HG02852 (cell line): ENCODE results near the gene EMC8.
"Not testable (repeated sequence)": the region's sequence is repeated elsewhere in the genome, so short reads cannot be mapped to it uniquely, and the experiment has no call there.

Experiments
- ATAC-seq: cut with Tn5 transposase; IDR thresholded peaks from one replicate; pipeline ENCODE4 v1.9.1; 2021; ENCODE audit warnings: mild to moderate bottlenecking, moderate library complexity; ENCODE audit not compliant: unreplicated experiment

Gene EMC8

GRCh38 chr16:85799497-85800320 lies at the start of gene EMC8, which contains the start of gene COX4I1:
TSS of gene EMC8 (minus strand) at chr16:85799544. CDS start at chr16:85799295, 249 bp downstream.
TSS of gene COX4I1 (plus strand) at chr16:85799695. CDS start at chr16:85801206, 1,511 bp downstream.
- ATAC-seq, result peak; percentile 74

- ATAC-seq, result no peak
Observed at GRCh38 chr16:85848986-85849385, 49.6 kb upstream of the EMC8 start.

GRCh38 chr16:85847681-85848601 lies 48.6 kb upstream of the EMC8 start:
- ATAC-seq, result no peak

- no peak for ATAC-seq
Observed at GRCh38 chr16:85847036-85847435, 47.7 kb upstream of the EMC8 start.

- no peak for ATAC-seq
Observed at GRCh38 chr16:85846461-85846860, 47.1 kb upstream of the EMC8 start.

GRCh38 chr16:85845266-85845665 lies 45.9 kb upstream of the EMC8 start:
- no peak for ATAC-seq

GRCh38 chr16:85844786-85845185 lies 45.4 kb upstream of the EMC8 start:
- no peak for ATAC-seq

GRCh38 chr16:85844169-85844481 lies 44.8 kb upstream of the EMC8 start:
- ATAC-seq, result no peak

GRCh38 chr16:85843471-85844168 lies 44.3 kb upstream of the EMC8 start:
- no peak for ATAC-seq

- ATAC-seq, result no peak
Observed at GRCh38 chr16:85842848-85843247, 43.5 kb upstream of the EMC8 start.

- no peak for ATAC-seq
Observed at GRCh38 chr16:85842435-85842834, 43.1 kb upstream of the EMC8 start.

GRCh38 chr16:85840801-85841200 lies 41.5 kb upstream of the EMC8 start:
- no peak for ATAC-seq

- no peak for ATAC-seq
Observed at GRCh38 chr16:85840395-85840794, 41.1 kb upstream of the EMC8 start.

- no peak for ATAC-seq
Observed at GRCh38 chr16:85839681-85840240, 40.4 kb upstream of the EMC8 start.

GRCh38 chr16:85838876-85839585 lies 39.7 kb upstream of the EMC8 start:
- no peak for ATAC-seq

- ATAC-seq, result no peak
Observed at GRCh38 chr16:85838381-85838780, 39.0 kb upstream of the EMC8 start.

GRCh38 chr16:85837654-85838053 lies 38.3 kb upstream of the EMC8 start:
- ATAC-seq, result not testable (repeated sequence)

GRCh38 chr16:85836706-85837582 lies 37.6 kb upstream of the EMC8 start:
- no peak for ATAC-seq

- ATAC-seq, result no peak
Observed at GRCh38 chr16:85835956-85836705, 36.8 kb upstream of the EMC8 start.
